ENCODE measurements around the gene NUBPL. TPM values are rescaled to one million over a fixed set of nuclear protein-coding genes. Genes with fewer than 3 reads are reported as not detected.
"Not testable (repeated sequence)": the region's sequence is repeated elsewhere in the genome, so short reads cannot be mapped to it uniquely, and the experiment has no call there.

Gene NUBPL
- total RNA-seq, 4 donors from 2014 or later = 7.5 to 28.9 (median 11.9) TPM

DNA sequence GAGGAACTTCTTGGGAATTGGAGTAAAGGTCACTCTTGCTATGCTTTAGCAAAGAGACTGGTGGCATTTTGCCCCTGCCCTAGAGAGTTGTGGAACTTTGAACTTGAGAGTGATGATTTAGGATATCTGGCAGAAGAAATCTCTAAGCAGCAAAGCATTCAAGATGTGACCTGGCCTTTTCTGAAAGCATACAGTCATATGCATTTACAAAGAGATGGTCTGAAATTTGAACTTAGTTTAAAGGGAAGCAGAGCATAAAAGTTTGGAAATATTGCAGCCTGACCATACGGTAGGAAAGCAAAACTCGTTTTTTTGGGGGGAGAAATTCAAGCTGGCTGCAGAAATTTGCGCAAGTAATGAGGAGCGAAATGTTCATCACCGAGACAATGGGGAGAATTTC, 60.9 kb downstream of the NUBPL start:
- H3K27me3 ChIP-seq = no peaks in the 10 kb centered on the region
- peaks cover 9% of the 10 kb centered on the region for H3K9me3 ChIP-seq
- TF ChIP-seq POLR2A (IDR thresholded peaks at IDR 0.05) = no peak
- TF ChIP-seq POLR2AphosphoS5 (IDR thresholded peaks at IDR 0.05) = no peak
- TF ChIP-seq CTCF (IDR thresholded peaks at IDR 0.05) = no peak
- TF ChIP-seq EP300 (IDR thresholded peaks at IDR 0.05) = no peak
- H3K27ac ChIP-seq = no peak overlapping the region
- H3K4me3 ChIP-seq = no peak overlapping the region
- no peak for DNase-seq (ENCODE audit: low spot score in 2 of 2)
- H3K4me1 ChIP-seq = no peaks in the 10 kb centered on the region
- peaks cover 10% of the 10 kb centered on the region for H3K36me3 ChIP-seq
- WGBS = 98% methylated on average over 5 of the region's 5 CpGs

GRCh38 chr14:31652900-31653299, 91.7 kb downstream of the NUBPL start:
- DNase-seq (ENCODE audit: low spot score in 2 of 2) = not testable (repeated sequence)
- 89% methylated on average over 5 of the region's 5 CpGs for WGBS

GRCh38 chr14:31657917-31658316, 96.7 kb downstream of the NUBPL start:
- H3K9me3 ChIP-seq = peaks cover 3% of the 10 kb centered on the region
- H3K27ac ChIP-seq = no peak overlapping the region
- H3K4me3 ChIP-seq = no peak overlapping the region
- no peaks in the 10 kb centered on the region for H3K27me3 ChIP-seq
- H3K36me3 ChIP-seq = no peaks in the 10 kb centered on the region
- DNase-seq (ENCODE audit: low spot score in 2 of 2) = no peak
- no peaks in the 10 kb centered on the region for H3K4me1 ChIP-seq
- TF ChIP-seq CTCF (IDR thresholded peaks at IDR 0.05) (no peak), POLR2A (IDR thresholded peaks at IDR 0.05) (no peak)

More at GRCh38 chr14:31652900-31653299, 91.7 kb downstream of the NUBPL start:
- not testable (repeated sequence) for H3K36me3 ChIP-seq, H3K4me1 ChIP-seq, H3K9me3 ChIP-seq, H3K4me3 ChIP-seq, H3K27ac ChIP-seq, H3K27me3 ChIP-seq

- DNase-seq (ENCODE audit: low spot score in 2 of 2) = no peak
- no peak overlapping the region for H3K4me3 ChIP-seq
- H3K9me3 ChIP-seq = peaks cover 3% of the 10 kb centered on the region
- no peak overlapping the region for H3K27ac ChIP-seq
- H3K27me3 ChIP-seq = no peaks in the 10 kb centered on the region
- H3K36me3 ChIP-seq = no peaks in the 10 kb centered on the region
- H3K4me1 ChIP-seq = no peaks in the 10 kb centered on the region
- 88% methylated on average over 1 of the region's 1 CpG for WGBS
- no peak for TF ChIP-seq POLR2A (IDR thresholded peaks at IDR 0.05)
- TF ChIP-seq EP300 (IDR thresholded peaks at IDR 0.05) = no peak
- TF ChIP-seq POLR2AphosphoS5 (IDR thresholded peaks at IDR 0.05) = no peak
- no peak for TF ChIP-seq CTCF (IDR thresholded peaks at IDR 0.05)
These were observed 98.1 kb downstream of the NUBPL start for GRCh38 chr14:31659278-31659677.

- 89% methylated on average over 3 of the region's 3 CpGs for WGBS
- H3K27ac ChIP-seq = no peak overlapping the region
- peaks cover 3% of the 10 kb centered on the region for H3K9me3 ChIP-seq
- no peak overlapping the region for H3K4me3 ChIP-seq
- H3K36me3 ChIP-seq = no peaks in the 10 kb centered on the region
- TF ChIP-seq EP300 (IDR thresholded peaks at IDR 0.05) = no peak
- no peaks in the 10 kb centered on the region for H3K4me1 ChIP-seq
- DNase-seq (ENCODE audit: low spot score in 2 of 2) = no peak
- no peaks in the 10 kb centered on the region for H3K27me3 ChIP-seq
These were observed 99.0 kb downstream of the NUBPL start for GRCh38 chr14:31660191-31660590.

- Histone ChIP-seq H3K36me3 (no peaks in the 10 kb centered on the region), H3K27me3 (no peaks in the 10 kb centered on the region), H3K9me3 (peaks cover 3% of the 10 kb centered on the region), H3K4me1 (no peaks in the 10 kb centered on the region), H3K27ac (no peak overlapping the region), H3K4me3 (no peak overlapping the region)
- TF ChIP-seq EP300 (IDR thresholded peaks at IDR 0.05) = no peak
- TF ChIP-seq CTCF (IDR thresholded peaks at IDR 0.05) = no peak
- DNase-seq (ENCODE audit: low spot score in 2 of 2) = no peak
- 69% methylated on average over 1 of the region's 1 CpG for WGBS
These were observed 99.5 kb downstream of the NUBPL start for GRCh38 chr14:31660728-31661127.

Data from suprapubic skin (tissue), 4 donors.